Suprapubic skin (tissue), 4 donors: ENCODE data around the gene ANO2. TPM values are rescaled to one million over a fixed set of nuclear protein-coding genes. Genes with fewer than 3 reads are reported as not detected.

Experiments used
- DNase-seq, 2 donors: peaks; one replicate each; pipeline ENCODE4 v3.0.0-alpha.2; 2019; ENCODE audit warnings: low spot score in 2 of 2
- H3K27ac ChIP-seq: fragments of 200-600 bp; sonication (generic); one replicate; pipeline ENCODE4 v1.5.1; 2019
- H3K27me3 ChIP-seq: fragments of 200-600 bp; sonication (generic); one replicate; pipeline ENCODE4 v1.5.1; 2019
- H3K36me3 ChIP-seq: fragments of 200-600 bp; sonication (generic); one replicate; pipeline ENCODE4 v1.5.1; 2019
- H3K4me1 ChIP-seq: fragments of 200-600 bp; sonication (generic); one replicate; pipeline ENCODE4 v1.5.1; 2019
- H3K4me3 ChIP-seq: fragments of 200-600 bp; sonication (generic); one replicate; pipeline ENCODE4 v1.5.1; 2019; ENCODE audit warnings: mild to moderate bottlenecking
- H3K9me3 ChIP-seq: fragments of 200-600 bp; sonication (generic); one replicate; pipeline ENCODE4 v1.5.1; 2019
- EP300 ChIP-seq: sonication (generic); formaldehyde crosslinking; IDR thresholded peaks from one replicate; pipeline ENCODE4 v1.6.1; 2017; ENCODE audit warnings: antibody characterized with exemption
- POLR2A ChIP-seq, 2 donors: fragments of 450-650 bp; IDR thresholded peaks; one replicate each; pipeline ENCODE4 v1.6.1; 2017; ENCODE audit warnings: antibody characterized with exemption in 2 of 2, mild to moderate bottlenecking in 2 of 2, moderate library complexity in 2 of 2
- POLR2AphosphoS5 ChIP-seq, 3 donors: sonication (generic); formaldehyde crosslinking; IDR thresholded peaks; one replicate each; pipeline ENCODE4 v1.6.1; 2017; ENCODE audit warnings: antibody characterized with exemption in 3 of 3
- WGBS: methylation state at CpG from one replicate; pipeline ENCODE4 v1.1.5; 2018; 5-methylcytosine and 5-hydroxymethylcytosine counted together
- total RNA-seq, 4 donors: library from RNA; depleted of rRNA; stranded (reverse); fragments of >200 nt; gene quantifications; one replicate each; pipeline ENCODE4 v1.1.0, GENCODE V29; 2016
- TF ChIP-seq, protein P1 (sequence below), 2 donors: fragments of 200-600 bp in 1 of 2; fragments of 450-650 bp in 1 of 2; sonication (generic) in 1 of 2; IDR thresholded peaks; one replicate each; pipeline ENCODE4 v1.5.1; 2016 to 2019; ENCODE audit warnings: antibody characterized with exemption in 2 of 2, mild to moderate bottlenecking in 1 of 2, moderate library complexity in 1 of 2

Gene ANO2
- total RNA-seq, 4 donors from 2014 or later: 1.1 to 9.7 (median 2.0) TPM

GRCh38 chr12:5921966-5922899 is 22.8 kb downstream of the ANO2 start:
- no peaks in the 10 kb centered on the region for H3K36me3 ChIP-seq
- no peaks in the 10 kb centered on the region for H3K4me1 ChIP-seq
- no peaks in the 10 kb centered on the region for H3K27me3 ChIP-seq
- 68% methylated on average over 12 of the region's 15 CpGs for WGBS
- H3K9me3 ChIP-seq: no peaks in the 10 kb centered on the region
- TF ChIP-seq POLR2A (IDR thresholded peaks at IDR 0.05): no peak
- TF ChIP-seq, protein P1, sequence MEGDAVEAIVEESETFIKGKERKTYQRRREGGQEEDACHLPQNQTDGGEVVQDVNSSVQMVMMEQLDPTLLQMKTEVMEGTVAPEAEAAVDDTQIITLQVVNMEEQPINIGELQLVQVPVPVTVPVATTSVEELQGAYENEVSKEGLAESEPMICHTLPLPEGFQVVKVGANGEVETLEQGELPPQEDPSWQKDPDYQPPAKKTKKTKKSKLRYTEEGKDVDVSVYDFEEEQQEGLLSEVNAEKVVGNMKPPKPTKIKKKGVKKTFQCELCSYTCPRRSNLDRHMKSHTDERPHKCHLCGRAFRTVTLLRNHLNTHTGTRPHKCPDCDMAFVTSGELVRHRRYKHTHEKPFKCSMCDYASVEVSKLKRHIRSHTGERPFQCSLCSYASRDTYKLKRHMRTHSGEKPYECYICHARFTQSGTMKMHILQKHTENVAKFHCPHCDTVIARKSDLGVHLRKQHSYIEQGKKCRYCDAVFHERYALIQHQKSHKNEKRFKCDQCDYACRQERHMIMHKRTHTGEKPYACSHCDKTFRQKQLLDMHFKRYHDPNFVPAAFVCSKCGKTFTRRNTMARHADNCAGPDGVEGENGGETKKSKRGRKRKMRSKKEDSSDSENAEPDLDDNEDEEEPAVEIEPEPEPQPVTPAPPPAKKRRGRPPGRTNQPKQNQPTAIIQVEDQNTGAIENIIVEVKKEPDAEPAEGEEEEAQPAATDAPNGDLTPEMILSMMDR (IDR thresholded peaks at IDR 0.05): no peak
- no peak for TF ChIP-seq POLR2AphosphoS5 (IDR thresholded peaks at IDR 0.05)
- no peak for TF ChIP-seq EP300
- no peak overlapping the region for H3K27ac ChIP-seq
- DNase-seq: peak in 1 of 2 donors; percentile 28
- H3K4me3 ChIP-seq: no peak overlapping the region

DNA sequence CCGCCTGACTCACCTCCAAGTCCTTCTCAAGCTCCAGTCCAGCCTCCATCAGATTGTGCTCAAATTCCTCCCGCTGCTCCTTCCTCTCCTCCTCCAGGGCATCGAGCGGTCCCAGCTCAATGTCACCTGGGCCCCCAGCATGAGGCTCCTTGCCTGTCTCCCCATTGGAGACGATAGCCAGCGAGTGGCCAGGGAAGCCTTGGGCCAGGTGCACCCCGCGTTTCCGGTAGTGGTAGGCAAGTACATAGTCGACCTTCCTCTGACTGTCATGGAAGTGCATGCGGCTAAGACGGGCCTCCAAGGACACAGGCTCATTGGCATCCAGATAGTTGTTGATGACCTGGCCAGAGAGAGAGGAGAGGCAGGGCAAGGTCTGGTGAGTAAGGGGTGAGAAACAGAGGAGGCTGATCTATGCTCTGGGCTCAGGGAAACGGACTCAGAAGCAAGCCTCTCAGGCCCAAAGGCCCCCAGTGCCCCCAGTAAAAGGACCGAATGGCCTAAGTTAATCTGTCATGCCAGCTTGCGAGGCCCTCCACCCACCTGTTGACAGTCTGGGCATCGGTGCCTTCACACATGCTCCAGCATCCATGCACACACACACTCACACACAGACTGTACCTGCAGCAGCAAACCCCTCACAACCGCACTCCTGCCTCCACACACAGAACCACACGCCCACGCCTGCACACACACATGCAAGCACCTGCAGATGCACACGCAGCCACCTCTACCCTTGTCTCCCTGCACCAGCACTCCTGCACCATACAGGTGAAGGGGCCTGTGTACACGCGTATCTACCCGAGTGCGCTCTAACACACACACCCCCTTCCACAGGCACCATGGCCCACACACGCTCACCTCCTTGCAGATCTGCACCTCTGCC is 23.8 kb downstream of the ANO2 start:
- TF ChIP-seq POLR2AphosphoS5 (IDR thresholded peaks at IDR 0.05) (no peak), POLR2A (IDR thresholded peaks at IDR 0.05) (no peak), EP300 (no peak)
- TF ChIP-seq, protein P1 (IDR thresholded peaks at IDR 0.05): no peak
- Histone ChIP-seq H3K4me3 (no peak overlapping the region), H3K9me3 (no peaks in the 10 kb centered on the region), H3K4me1 (no peaks in the 10 kb centered on the region), H3K27me3 (no peaks in the 10 kb centered on the region), H3K36me3 (no peaks in the 10 kb centered on the region), H3K27ac (no peak overlapping the region)
- 92% methylated on average over 25 of the region's 25 CpGs for WGBS
- no peak for DNase-seq

- H3K4me3 ChIP-seq: no peak overlapping the region
- peaks cover 7% of the 10 kb centered on the region for H3K27me3 ChIP-seq
- no peaks in the 10 kb centered on the region for H3K9me3 ChIP-seq
- no peaks in the 10 kb centered on the region for H3K36me3 ChIP-seq
- H3K4me1 ChIP-seq: no peaks in the 10 kb centered on the region
- H3K27ac ChIP-seq: no peak overlapping the region
- TF ChIP-seq EP300: no peak
- TF ChIP-seq POLR2A (IDR thresholded peaks at IDR 0.05): no peak
- TF ChIP-seq, protein P1 (IDR thresholded peaks at IDR 0.05): no peak
- no peak for TF ChIP-seq POLR2AphosphoS5 (IDR thresholded peaks at IDR 0.05)
- 90% methylated on average over 9 of the region's 9 CpGs for WGBS
- no peak for DNase-seq
Measured at GRCh38 chr12:5916785-5917290, 28.2 kb downstream of the ANO2 start.

- Histone ChIP-seq H3K36me3 (no peaks in the 10 kb centered on the region), H3K27me3 (peaks cover 13% of the 10 kb centered on the region), H3K9me3 (no peaks in the 10 kb centered on the region), H3K4me3 (no peak overlapping the region), H3K27ac (no peak overlapping the region), H3K4me1 (no peaks in the 10 kb centered on the region)
- TF ChIP-seq POLR2A (IDR thresholded peaks at IDR 0.05) (no peak), POLR2AphosphoS5 (IDR thresholded peaks at IDR 0.05) (no peak), EP300 (no peak)
- TF ChIP-seq, protein P1 (IDR thresholded peaks at IDR 0.05): no peak
- 98% methylated on average over 4 of the region's 4 CpGs for WGBS
- DNase-seq: no peak
Measured at GRCh38 chr12:5915511-5915910, 29.5 kb downstream of the ANO2 start.
